Heart right ventricle (tissue), 16 donors: Measurements from ENCODE around the gene PTPRJ. TPM values are rescaled to one million over a fixed set of nuclear protein-coding genes. Genes with fewer than 3 reads are reported as not detected.

Experiments
- ATAC-seq, 8 donors: fragments of 200-7000 bp; cut with Tn5 transposase; one replicate each; pipeline ENCODE4 v1.9.1; 2020; ENCODE audit warnings: mild to moderate bottlenecking in 8 of 8, moderate library complexity in 8 of 8, moderate number of reproducible peaks in 1 of 8
- DNase-seq, 2 donors: peaks; one replicate each; pipeline ENCODE4 v3.0.0-alpha.2; 2020
- H3K27ac ChIP-seq, 10 donors: fragments of 200-600 bp; sonication (generic) in 2 of 10; one replicate each; pipeline versions ENCODE4 v1.5.0 to v1.8.0; 2020 to 2022; ENCODE audit warnings: mild to moderate bottlenecking in 3 of 10
- H3K27me3 ChIP-seq, 7 donors: fragments of 200-600 bp; one replicate each; pipeline ENCODE4 v1.8.0; 2021 to 2022; ENCODE audit warnings: mild to moderate bottlenecking in 2 of 7
- H3K36me3 ChIP-seq, 9 donors: fragments of 200-600 bp; sonication (generic) in 1 of 9; one replicate each; pipeline versions ENCODE4 v1.5.0 to v1.8.0; 2020 to 2022; ENCODE audit warnings: mild to moderate bottlenecking in 2 of 9
- H3K4me1 ChIP-seq, 9 donors: fragments of 200-600 bp; sonication (generic) in 1 of 9; one replicate each; pipeline versions ENCODE4 v1.5.0 to v1.8.0; 2020 to 2022; ENCODE audit warnings: mild to moderate bottlenecking in 4 of 9
- H3K4me3 ChIP-seq, 10 donors: fragments of 200-600 bp; sonication (generic) in 2 of 10; one replicate each; pipeline versions ENCODE4 v1.5.0 to v1.8.0; 2020 to 2022; ENCODE audit warnings: mild to moderate bottlenecking in 7 of 10, moderate library complexity in 2 of 10
- H3K9me3 ChIP-seq, 11 donors: fragments of 200-600 bp in 10 of 11; sonication (generic) in 2 of 11; one replicate each; pipeline versions ENCODE4 v1.5.0 to v1.8.0; 2013 to 2022; ENCODE audit warnings: mild to moderate bottlenecking in 2 of 11, control low read depth in 1 of 11, moderate library complexity in 1 of 11
- CTCF ChIP-seq, 9 donors: fragments of 200-600 bp; sonication (generic) in 2 of 9; IDR thresholded peaks; one replicate each; pipeline versions ENCODE4 v1.5.0 to v1.8.0; 2021 to 2022; ENCODE audit warnings: antibody characterized with exemption in 9 of 9, mild to moderate bottlenecking in 5 of 9, moderate library complexity in 1 of 9
- WGBS, 2 donors: extraction: QIAGEN DNeasy Blood & Tissue Kit; methylation state at CpG; one replicate each; pipeline ENCODE4 v1.1.7; 2013; ENCODE audit warnings: inconsistent platforms in 1 of 2; 5-methylcytosine and 5-hydroxymethylcytosine counted together
- intact Hi-C, 10 donors: fragments of 100-400 bp; cut with DNase I; formaldehyde crosslinking; loops; one replicate each; pipeline versions ENCODE4 v1.11.1 to v1.14.2; 2022
- polyA plus RNA-seq, 2 donors: library from polyadenylated mRNA; stranded (reverse); fragments of 200-250 nt; gene quantifications; one replicate each; pipeline ENCODE4 v1.2.3, GENCODE V29; 2013
- total RNA-seq, 10 donors: library from RNA; stranded (reverse); fragmentation: NEBNext Ultra II Directional in 3 of 10; extraction: Animal tissue kit (Norgen Biotek cat#: 25700) in 3 of 10; gene quantifications; one replicate each; pipeline versions ENCODE4 v1.2.1 to v1.2.4, GENCODE V29; 2021 to 2023
- donor health status: Arrhythmogenic right ventricular cardiomyopathy.
- donor health status: ischemic (EF 13 %, LVEDD 7.1; RV severe dilation, severe dysfunction).
- donor health status: healthy with polysubstance abuse.
- donor health status: DM: no; HTN: yes; CAD: no.
- donor health status: DM: no; HTN: no; CAD: no.
- donor health status: ischemic (EF 25% LVEDD 6.9; RV normal size, moderate dysfunction).
- donor health status: ischemic (EF 25% LVEDD 5.7; RV mildly dilated, moderate dysfunction).
- donor health status: healthy.
- donor health status: DM: yes; HTN: yes; CAD: no.
- donor health status: Ischemic cardiomyopathy.
- donor health status: ischemic (EF 35%, LVEDD 5.7; RV mildly dilated, moderate dysfunction).
- donor health status: nonischemic (EF 11% LVEDD 7.7; RV severe dilation, severe dysfunction).
- donor health status: DM: yes; HTN: yes; CAD: no.
- donor health status: PGD.
- donor health status: ischemic (EF 29% LVEDD 5.4; RV normal size, mild dysfunction).
- donor health status: nonischemic (EF 23%, LVEDD 6.1; RV moderate dilation, normal function).

Gene PTPRJ
- total and polyA plus RNA-seq, 12 donors, result 0.78 to 22.9 (median 6.7) TPM

GRCh38 chr11:47976931-47977330 is 3.4 kb upstream of the PTPRJ start:
- DNase-seq (no peak), ATAC-seq (no peak)
- peaks cover 5 to 26% (median 12%) of the 10 kb centered on the region in 9 donors for H3K4me1 ChIP-seq
- H3K9me3 ChIP-seq, result no peaks in the 10 kb centered on the region
- H3K36me3 ChIP-seq, result no peaks in the 10 kb centered on the region
- intact Hi-C loops, result no loop called here
- WGBS, 2 donors, result 83 to 86% methylated on average over 2 of the region's 2 CpGs
- no peak overlapping the region for H3K27ac ChIP-seq
- H3K4me3 ChIP-seq, result no peak overlapping the region
- peaks cover 0 to 9% (median under 1%) of the 10 kb centered on the region in 7 donors for H3K27me3 ChIP-seq
- no peak for TF ChIP-seq CTCF (IDR thresholded peaks at IDR 0.05)

- intact Hi-C loops, result no loop called here
- H3K27me3 ChIP-seq, result peaks cover 0 to 13% (median 4%) of the 10 kb centered on the region in 7 donors
- DNase-seq (no peak), ATAC-seq (no peak)
- H3K36me3 ChIP-seq, result no peaks in the 10 kb centered on the region
- H3K4me3 ChIP-seq, result no peak overlapping the region
- H3K9me3 ChIP-seq, result no peaks in the 10 kb centered on the region
- H3K27ac ChIP-seq, result no peak overlapping the region
- H3K4me1 ChIP-seq, result peaks cover 7 to 32% (median 18%) of the 10 kb centered on the region in 9 donors
- TF ChIP-seq CTCF (IDR thresholded peaks at IDR 0.05), result no peak
- WGBS, 2 donors, result 65 to 78% methylated on average over 5 of the region's 5 CpGs
Observed at GRCh38 chr11:47977623-47978022, 2.7 kb upstream of the PTPRJ start.

GRCh38 chr11:47979378-47980087 is 826 bp upstream of the PTPRJ start:
- Histone ChIP-seq H3K27me3 (peaks cover 0 to 14% (median 4%) of the 10 kb centered on the region in 7 donors), H3K36me3 (peaks cover 0 to 6% (median 0%) of the 10 kb centered on the region in 9 donors), H3K27ac (peak overlapping the region in 6 of 10 donors; percentile 43 to 70 (median 58)), H3K4me1 (peaks cover 7 to 42% (median 14%) of the 10 kb centered on the region in 9 donors), H3K4me3 (peak overlapping the region in 9 of 10 donors; percentile 69 to 93 (median 80)), H3K9me3 (no peaks in the 10 kb centered on the region)
- ATAC-seq, result peak in 7 of 8 donors; percentile 9 to 35 (median 24)
- intact Hi-C loops, result loop anchor here in 4 of 10 donors (5.0 kb wide), 3 partner anchors 42 to 128 kb away; no protein-coding TSS in a partner anchor
- 26% methylated on average over 18 of the region's 18 CpGs for WGBS, 2 donors
- TF ChIP-seq CTCF (IDR thresholded peaks at IDR 0.05), result no peak
- DNase-seq, result no peak

GRCh38 chr11:47980907-47981621 is 705 bp downstream of the PTPRJ start:
- DNase-seq, result peak; percentile 28 to 54
- ATAC-seq, result peak; percentile 45 to 79 (median 56)
- H3K4me3 ChIP-seq, result peak overlapping the region; percentile 19 to 93 (median 80)
- intact Hi-C loops, result loop anchor here in 4 of 10 donors (5.0 kb wide), 3 partner anchors 44 to 126 kb away; no protein-coding TSS in a partner anchor
- H3K4me1 ChIP-seq, result peaks cover 7 to 52% (median 13%) of the 10 kb centered on the region in 9 donors
- H3K36me3 ChIP-seq, result peaks cover 0 to 10% (median 0%) of the 10 kb centered on the region in 9 donors
- 0% methylated on average over 58 to 82 of the region's 82 CpGs for WGBS, 2 donors
- peaks cover 0 to 14% (median 4%) of the 10 kb centered on the region in 7 donors for H3K27me3 ChIP-seq
- peak in 5 of 9 donors; percentile 9 to 46 (median 40) for TF ChIP-seq CTCF (IDR thresholded peaks at IDR 0.05)
- H3K9me3 ChIP-seq, result no peaks in the 10 kb centered on the region
- peak overlapping the region in 9 of 10 donors; percentile 23 to 96 (median 64) for H3K27ac ChIP-seq
